ENCODE measurements around the gene ZBTB20.

The ZBTB20 gene

DNA sequence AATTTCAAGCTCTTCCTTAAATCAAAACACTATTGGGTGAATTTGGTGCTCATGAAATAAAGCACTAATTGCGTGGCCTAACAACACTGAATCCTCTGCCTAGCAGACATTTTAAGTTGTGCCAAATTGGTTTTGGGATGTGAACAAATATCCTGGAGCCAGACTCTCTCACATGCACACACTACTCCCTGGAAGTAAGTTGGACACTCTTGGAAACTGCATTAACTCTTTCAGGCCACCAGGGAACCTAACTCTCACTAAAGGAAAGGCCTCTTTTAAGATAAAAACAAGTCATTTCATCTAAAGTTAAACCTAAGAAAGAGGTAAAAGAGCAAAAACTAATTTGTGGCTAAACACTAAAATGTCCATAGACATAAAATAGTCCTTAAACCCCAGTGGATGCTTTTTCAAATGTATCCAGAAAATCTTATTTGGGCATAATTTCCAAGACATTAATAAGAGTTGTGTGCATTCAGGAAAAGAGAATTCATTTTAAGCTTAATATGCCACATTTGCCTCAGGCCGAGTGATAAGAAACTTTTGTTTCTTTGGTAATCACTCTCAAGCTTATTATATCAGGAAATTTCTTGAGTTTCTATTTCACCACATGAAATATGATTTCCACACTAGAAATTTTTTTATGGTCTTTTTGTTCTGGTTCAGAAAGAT is 61.8 kb downstream of the ZBTB20 start:
- DNase-seq: no peak

DNA sequence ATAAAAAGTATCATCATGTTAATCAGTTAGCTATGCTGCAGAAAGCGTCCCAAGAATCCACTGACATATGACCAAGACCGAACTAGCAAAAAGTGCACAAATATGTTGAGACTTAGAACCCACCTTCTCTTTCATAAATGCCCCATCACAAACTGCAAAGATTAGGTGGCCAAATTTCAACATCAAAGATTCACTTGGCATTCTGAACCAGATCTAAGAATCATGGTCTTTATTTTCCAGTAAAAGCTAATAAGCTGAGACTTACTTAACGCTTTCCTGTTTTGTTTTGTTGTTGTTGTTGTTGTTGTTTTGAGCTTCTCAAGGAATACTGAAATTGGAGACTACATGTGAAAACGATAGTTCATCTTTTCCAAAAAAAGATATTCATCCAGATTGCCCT is 62.4 kb downstream of the ZBTB20 start:
- DNase-seq: no peak

GRCh38 chr3:115082260-115082659 is 64.8 kb downstream of the ZBTB20 start:
- no peak for DNase-seq

- no peak for DNase-seq
Measured at GRCh38 chr3:115081444-115081843, 65.6 kb downstream of the ZBTB20 start.

DNA sequence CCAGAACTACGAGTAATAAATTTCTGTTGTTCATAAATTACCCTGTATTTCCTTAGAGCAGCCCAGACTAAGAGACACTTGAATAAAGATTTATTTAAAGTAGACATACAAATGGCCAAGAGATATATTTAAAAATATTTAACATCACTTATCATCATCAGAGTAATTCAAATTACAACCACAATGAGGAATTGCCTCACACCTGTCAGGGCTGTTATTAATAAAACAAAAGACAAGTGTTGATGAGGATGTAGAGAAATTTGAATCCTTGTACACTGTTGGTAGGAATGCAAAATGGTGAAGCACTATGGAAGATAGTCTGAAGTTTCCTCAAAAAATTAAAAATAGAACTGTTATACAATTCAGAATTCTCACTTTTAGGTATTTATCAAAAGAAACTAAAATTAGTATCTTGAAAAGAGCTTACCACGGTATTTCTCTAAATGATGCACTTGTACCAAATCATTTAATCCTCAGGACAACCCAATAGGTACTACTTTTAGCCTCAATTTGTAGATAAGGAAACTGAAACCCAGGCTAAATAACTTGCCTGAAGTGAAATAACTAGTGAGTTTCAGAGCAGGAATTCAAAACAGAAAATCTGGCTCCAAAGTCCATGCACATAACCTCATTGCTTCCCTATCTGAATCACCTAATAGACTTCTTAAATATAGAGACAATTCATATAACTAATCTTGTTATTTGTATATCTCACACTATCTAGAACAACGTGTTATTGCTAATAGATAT is 69.4 kb downstream of the ZBTB20 start:
- DNase-seq: no peak

DNA sequence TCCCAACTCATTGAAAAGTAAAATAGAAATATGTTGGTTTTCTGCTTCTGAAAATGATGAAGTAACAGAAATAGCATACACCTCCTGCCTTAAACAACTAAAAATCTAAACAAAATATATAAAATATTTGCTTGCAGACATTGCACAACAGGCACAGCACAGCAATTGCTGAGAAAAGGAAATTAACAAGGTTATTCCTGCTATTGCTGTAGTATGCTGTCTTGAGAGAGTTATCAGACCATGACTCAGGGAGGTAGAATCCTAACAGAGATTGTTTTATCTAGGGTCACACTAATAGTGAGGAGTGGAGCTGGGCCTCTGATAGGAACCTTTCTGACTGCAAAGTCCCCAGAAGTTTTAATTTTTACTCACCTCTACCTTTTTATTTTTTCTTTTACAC is 72.6 kb downstream of the ZBTB20 start:
- no peak for DNase-seq

DNA sequence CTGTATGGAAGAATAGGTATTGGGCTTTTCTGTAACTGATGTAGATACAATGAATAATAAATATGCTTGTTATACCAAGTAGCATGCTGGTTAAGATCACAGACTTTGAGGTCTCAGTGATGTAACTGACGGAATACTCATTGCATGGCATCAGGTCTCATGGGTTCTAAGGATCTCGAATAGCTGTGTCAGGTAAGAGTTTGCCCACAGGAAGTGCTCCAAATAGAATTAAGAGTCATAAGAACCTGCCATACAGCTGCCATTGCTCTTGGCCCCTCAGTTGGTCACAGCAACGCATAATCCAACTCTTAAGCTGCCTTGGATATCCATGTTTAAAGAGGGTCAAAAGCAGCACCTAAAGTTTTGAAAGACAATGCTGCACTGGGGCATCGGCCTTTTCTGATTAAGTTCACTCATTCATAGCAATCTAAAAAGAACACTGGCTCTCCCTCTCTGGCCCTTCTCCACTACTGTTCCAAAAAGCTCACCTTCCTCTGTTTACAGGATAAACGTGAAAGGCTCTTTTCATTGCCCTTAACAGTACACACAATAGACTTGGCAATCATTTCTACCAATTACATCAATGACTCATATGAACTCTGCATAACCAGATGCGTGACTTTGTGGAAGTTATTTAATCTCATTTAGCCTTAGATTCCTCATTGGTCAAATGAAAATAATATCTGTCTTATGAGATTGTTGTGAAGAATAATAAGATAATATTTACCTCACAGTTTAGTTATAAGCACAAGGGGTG is 74.6 kb downstream of the ZBTB20 start:
- DNase-seq: peak in 1 of 2 experiments; percentile 75

DNA sequence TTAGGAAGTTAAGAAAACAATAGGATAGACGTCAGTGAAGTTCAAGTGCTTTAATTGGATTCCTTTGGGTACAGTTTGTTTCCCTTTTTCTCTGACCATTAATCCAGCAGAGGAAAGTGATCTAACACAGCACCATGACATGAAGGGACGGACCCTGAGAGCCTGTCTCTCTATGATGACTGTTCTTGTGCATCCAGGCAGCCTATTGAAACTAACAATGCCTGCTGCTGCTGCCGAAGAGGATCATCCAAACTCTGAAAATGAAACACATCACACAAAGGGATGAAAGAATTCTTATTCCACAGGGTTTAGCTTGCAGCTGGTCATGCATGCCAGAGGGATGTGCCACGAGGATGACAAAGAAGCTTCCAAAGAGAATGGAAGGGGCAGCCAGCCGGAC is 75.5 kb downstream of the ZBTB20 start:
- no peak for DNase-seq

- DNase-seq: no peak
Measured at GRCh38 chr3:115071166-115071565, 75.9 kb downstream of the ZBTB20 start.

DNA sequence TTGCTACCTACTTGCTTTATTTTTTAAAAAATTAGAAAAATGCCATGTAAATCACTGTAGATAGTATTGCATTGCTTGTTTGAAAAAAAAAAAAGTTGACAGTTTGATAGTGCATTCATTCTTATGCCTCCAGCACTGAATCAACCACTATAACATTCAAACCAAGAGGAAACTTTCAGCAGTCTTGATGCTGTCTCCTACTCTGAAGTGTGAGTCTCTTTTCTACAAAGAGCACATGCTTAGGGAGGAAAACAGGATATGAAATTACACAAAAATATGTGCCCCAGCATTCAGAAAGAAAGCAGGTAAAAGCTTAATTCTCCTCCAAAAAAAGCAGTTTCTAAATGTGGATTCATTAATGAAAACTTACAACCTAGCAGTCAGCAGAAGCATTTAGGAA is 78.3 kb downstream of the ZBTB20 start:
- DNase-seq: no peak

- no peak for DNase-seq
Measured at GRCh38 chr3:115062412-115062956, 84.6 kb downstream of the ZBTB20 start.

DNA sequence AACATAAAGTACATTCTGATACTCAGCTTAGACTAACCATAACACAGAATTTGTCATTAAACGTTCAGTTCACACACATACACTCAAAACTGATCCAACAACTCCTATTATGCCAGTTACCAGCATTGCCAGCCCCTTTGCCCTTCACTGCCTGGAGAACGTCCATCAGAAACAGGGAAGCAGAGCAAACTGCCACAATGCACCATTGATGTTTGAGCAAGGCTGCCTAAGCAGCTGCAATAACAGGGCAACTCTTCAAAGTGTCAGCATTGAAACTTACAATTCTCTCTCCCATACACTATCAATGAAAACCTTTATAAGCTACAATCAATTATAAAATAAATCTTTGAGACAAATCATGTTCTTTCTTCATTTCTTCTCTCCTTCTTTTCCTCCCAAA is 85.1 kb downstream of the ZBTB20 start:
- DNase-seq: no peak

GRCh38 chr3:115052906-115053305 is 94.2 kb downstream of the ZBTB20 start:
- DNase-seq: no peak

GRCh38 chr3:115042351-115042750 is 104.7 kb downstream of the ZBTB20 start:
- no peak for DNase-seq

GRCh38 chr3:115040673-115041286 is 106.3 kb downstream of the ZBTB20 start:
- no peak for DNase-seq

- no peak for DNase-seq
Measured at GRCh38 chr3:115040246-115040645, 106.8 kb downstream of the ZBTB20 start.

DNA sequence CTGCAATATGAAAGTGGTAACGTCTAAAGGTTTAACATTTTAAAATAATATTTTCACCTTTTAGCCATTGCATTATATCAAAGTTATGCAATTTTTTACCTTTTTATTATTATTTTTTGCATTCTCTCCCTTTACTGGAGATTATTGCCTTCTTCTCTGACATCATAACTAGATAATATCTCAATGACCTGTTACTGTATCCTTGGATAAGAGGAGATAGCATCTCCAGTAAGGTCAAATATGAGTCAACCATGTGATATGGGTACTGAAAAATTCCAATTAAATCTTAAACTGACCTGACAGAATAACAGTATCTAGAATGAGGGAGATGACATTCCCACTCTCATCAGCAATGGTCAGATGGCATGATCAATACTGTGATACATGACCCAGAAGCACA is 108.3 kb downstream of the ZBTB20 start:
- DNase-seq: no peak

- no peak for DNase-seq
Measured at GRCh38 chr3:115022835-115023398, 124.2 kb downstream of the ZBTB20 start.

- no peak for DNase-seq
Measured at GRCh38 chr3:115022199-115022598, 124.9 kb downstream of the ZBTB20 start.

DNA sequence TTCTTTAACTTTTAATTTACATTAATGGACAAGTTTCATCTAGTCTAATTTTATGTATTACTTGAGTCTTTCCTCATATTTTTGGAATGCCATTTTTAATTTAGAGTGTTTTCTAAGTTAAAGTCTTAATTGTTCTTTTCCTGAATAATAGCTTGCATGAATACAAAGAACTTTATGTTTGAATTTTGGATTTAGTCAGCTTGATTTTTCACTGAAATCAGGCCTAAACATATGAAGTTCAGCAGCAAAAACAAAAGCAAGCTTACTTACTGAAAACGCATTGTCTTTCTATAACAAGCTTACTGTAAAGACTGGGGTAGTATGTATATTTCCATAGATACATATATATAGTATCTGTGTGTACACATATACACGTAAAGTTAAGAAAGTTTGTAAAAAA is 126.0 kb downstream of the ZBTB20 start:
- no peak for DNase-seq

DNA sequence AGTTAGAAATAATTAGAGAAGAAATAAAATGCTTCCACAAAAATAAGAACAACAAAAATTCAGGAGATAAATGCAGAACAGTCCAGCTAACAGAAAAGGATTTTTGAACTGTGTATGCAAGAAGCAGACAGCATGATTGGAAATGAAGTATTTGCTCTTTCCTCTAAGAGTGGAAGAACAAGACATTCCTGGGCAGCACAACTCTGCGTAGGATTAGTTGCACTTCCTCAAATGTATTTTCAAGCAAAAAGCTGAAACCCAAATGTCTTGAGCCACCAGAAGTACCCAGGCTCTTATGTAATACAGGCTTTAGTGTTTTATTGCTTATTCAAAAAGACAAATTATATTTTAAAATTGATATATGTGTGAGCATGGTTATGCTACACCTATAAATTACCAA is 127.2 kb downstream of the ZBTB20 start:
- DNase-seq: no peak

DNA sequence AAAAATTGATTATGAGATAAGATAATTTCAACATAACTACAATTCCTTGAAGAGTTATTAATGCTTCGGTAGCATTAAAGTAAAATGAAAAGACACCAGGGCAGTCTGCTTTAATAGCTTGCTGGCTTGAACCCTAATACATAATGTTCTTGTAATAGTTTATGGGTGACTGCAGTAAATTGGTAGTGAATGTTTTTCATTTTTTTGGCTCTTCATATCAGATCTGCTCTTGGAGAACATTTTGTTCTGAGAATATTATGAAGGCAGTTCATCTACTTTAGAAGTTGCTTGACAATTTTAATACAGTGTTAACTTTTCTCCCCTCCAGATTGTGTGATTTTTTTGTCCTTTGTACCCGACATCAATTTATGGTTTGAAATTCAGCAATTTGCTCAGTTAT is 128.4 kb downstream of the ZBTB20 start:
- no peak for DNase-seq

DNA sequence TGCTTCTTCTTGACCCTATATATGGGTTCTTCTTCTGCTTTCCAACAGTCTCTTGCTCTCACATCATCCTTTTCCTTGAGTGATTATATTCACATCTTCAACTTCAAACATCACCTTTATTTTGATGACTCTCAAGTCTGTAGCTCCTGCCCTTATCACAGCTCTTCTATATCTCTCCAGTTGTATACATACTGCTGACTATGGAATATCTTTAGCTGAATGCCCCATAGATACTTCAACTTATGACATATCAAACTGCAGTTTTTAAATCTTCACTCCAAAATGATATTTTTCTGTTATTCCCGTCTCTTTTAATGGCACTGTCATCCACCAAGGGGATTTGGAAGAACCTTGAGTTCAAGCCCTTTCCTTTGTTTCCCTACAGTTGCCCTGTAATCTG is 139.1 kb downstream of the ZBTB20 start:
- no peak for DNase-seq

Data from NCI-H1930 (cell line).